GM19240 (cell line): Measurements from ENCODE around the gene CENPP.

ENCODE experiments used
- DNase-seq: peaks from one replicate; pipeline ENCODE4 v3.0.0; 2011; ENCODE audit warnings: low spot score; ENCODE audit not compliant: insufficient read length

Gene CENPP

DNA sequence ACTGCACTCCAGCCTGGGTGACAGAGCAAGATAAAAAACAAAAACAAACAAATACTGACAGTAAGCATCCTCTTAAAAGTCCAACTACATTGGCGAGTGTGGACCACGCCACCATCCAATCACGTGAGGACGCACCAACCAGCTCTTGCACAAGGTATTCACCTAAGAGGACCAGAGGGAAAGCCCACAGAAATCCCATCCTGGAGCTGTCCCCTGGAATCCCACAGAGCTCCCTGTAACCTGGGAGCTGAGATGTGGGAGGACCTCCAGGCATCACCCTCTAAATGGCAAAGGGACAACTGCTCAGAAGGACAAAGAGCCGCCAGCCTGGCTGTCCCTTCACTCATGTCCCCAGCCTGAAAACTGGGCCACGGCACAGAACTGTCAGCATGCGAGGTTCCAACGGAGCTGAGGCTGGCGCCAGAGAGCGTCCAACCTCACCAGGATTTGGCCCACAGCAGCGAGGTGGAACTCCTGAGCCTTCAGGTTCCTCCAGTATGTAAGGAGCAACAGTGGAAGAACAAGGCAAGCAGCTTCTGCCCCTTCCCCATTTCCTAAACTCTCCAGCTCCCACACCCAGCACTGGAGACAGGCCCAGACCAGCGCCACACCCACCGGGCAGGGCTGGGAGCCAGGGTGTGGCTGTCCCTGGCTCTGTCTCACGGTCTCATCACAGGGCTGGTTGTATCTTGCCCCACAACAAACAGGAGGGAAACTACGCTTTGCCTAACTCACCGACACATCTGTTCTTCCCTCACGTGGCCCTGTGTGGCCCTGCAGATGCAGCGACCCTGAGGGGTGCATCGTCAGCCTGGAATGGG is 328.9 kb downstream of the CENPP start:
- no peak for DNase-seq

GRCh38 chr9:92655366-92655765 is 329.6 kb downstream of the CENPP start:
- no peak for DNase-seq

- DNase-seq = no peak
Measured at GRCh38 chr9:92655896-92656536, 330.3 kb downstream of the CENPP start.

DNA sequence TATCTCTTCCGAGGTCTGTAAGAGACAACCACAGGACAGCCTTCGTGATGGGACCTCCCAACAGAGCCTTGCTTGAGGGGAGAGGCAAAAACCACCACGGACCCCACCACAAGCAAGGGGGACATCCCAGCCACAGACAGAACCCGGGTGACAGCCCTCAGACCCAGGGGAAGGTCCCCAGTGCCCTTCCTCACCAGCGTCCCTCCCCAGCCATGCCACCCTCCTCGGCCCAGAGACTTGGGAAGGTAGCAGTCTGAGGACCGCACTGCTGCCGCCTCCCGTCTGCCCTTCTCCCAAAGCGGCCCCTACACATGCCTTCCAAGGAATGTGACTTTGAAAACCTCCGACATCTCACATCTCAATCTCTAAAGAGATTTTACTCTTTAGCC is 330.8 kb downstream of the CENPP start:
- no peak for DNase-seq

DNA sequence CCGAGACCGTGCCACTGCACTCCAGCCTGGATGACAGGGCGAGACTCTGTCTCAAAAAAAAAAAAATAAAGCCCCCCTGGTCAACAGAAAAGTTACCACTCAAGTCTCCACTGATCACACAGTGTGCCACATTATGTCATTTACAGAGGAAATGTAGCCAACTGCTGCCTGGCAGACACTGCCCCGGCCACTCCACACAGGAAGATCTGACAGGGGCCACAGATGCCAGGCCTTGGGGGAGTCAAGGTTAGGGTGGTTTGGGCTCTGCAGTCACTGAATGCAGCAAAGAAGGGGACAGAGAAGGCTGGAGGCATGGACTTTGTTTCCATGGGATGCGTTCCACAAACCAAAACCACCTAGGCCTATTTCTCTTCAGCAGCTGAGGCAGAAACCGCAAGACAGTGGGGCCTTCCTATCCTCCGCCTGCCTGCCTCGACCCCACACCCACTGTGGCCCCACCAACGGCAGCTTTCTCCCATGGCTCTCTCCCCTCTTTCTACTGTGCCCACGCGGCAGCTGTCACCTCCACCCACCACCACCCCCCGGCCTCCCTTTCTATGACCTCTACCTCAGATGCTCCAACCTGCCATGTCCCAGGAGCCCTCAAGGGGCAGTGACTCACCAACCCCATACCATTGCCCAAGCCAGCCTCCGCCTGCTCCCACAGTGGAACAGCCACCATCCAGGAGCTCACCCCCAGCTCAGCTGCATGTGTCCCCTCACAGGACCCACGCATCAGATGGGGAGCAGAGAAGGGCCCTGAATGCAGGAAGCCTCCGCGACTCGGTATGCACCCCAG is 331.7 kb downstream of the CENPP start:
- DNase-seq = no peak

- no peak for DNase-seq
Measured at GRCh38 chr9:92658176-92658575, 332.4 kb downstream of the CENPP start.

- no peak for DNase-seq
Measured at GRCh38 chr9:92658611-92659010, 332.9 kb downstream of the CENPP start.

DNA sequence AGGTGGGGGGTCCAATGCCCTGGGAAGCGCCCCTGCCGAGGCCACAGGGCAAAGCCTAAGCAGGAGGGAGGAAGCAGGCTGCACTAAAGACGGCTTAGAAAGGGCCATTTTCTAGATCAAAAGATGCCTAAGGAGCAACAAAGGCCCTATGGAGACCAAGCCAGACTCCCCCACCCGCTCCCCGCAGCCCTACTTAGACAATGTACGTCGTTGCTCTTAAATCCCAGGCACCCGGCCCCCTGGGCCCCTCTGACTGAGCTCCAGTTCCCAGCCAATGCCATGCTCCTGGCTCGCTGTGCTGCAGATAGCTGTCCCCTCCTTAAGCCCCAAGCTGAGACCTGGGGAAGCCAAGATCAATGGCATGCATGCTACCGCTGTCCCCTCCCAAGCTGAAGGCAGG is 333.8 kb downstream of the CENPP start:
- DNase-seq = no peak

DNA sequence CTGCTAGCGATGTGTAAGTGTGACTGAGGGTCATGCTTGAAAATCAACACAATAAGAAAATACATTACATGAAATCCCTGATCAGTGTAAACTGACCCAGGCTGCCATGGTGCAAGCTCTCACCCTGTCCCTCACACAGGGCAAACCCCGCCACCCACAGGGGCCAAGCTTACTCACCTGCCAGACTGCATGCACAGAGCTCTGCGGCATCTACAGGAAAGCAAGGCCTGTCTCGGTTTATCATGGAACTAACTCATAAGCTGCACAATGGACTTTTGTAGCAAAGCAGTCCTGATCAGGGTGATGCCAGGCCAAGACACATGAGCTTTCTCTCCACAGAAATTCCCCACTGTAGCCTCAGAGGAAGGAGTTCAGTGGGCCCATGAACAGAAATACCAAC is 334.5 kb downstream of the CENPP start:
- DNase-seq = no peak

GRCh38 chr9:92661127-92661526 is 335.4 kb downstream of the CENPP start:
- DNase-seq = no peak

GRCh38 chr9:92661743-92662142 is 336.0 kb downstream of the CENPP start:
- DNase-seq = no peak

- no peak for DNase-seq
Measured at GRCh38 chr9:92663126-92663525, 337.4 kb downstream of the CENPP start.

- no peak for DNase-seq
Measured at GRCh38 chr9:92663951-92664350, 338.2 kb downstream of the CENPP start.

GRCh38 chr9:92664394-92665152 is 338.8 kb downstream of the CENPP start:
- no peak for DNase-seq

- no peak for DNase-seq
Measured at GRCh38 chr9:92665836-92666235, 340.1 kb downstream of the CENPP start.

GRCh38 chr9:92666236-92666635 is 340.5 kb downstream of the CENPP start:
- DNase-seq = no peak

GRCh38 chr9:92666912-92667532 is 341.3 kb downstream of the CENPP start:
- DNase-seq = no peak

DNA sequence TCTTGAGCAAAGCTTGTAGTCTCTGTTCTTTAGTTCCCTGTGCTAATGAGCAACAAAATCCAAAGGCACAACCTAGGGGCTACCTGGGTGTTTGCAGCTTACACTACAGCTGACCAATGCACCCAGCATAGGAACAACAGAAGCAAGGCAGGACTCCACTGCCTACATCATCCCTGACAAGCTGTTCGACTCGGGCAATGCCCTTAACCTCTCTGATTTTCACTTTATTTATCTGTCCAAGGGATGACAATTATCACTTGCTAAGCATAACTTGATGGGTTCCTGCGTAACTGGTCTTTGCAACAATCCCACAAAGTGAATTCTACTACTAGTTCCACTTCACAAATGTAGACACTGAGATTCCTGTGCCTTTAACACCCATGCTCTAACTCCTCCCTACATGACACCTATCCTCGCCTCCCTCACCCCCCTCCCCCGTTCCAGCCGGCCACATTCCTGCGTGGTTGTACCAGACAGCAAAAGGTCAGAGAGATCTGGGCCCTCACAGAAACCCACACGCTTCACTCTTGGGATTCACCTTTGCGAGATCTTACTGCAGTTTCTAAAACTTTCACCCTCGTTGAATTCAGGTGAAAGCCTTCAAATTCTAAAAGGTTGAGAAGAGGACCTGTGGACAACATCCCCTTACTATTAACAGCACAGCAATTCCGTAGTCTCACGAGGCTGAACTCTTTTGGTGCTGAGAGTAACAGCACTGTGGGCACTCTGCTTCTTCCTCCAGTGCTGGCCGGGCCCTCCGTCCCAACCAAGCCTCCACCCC is 343.2 kb downstream of the CENPP start:
- DNase-seq = no peak

GRCh38 chr9:92669527-92669889 is 343.8 kb downstream of the CENPP start:
- DNase-seq = no peak
